Activated B cell treated with CpG ODN at 0.5 μM for 24 hours (primary cell): ENCODE data around the gene RUFY4. TPM values are rescaled to one million over a fixed set of nuclear protein-coding genes. Genes with fewer than 3 reads are reported as not detected.

Experiments
- ATAC-seq: fragments of 200-7000 bp; cut with Tn5 transposase; one replicate; pipeline ENCODE4 v1.10.0; 2021; ENCODE audit warnings: low read depth, mild to moderate bottlenecking, moderate library complexity
- CTCF ChIA-PET: fragments of 350-600 bp; sonication (Branson Sonifier 250); formaldehyde crosslinking; loops from one replicate; lab custom pipeline; 2021; ENCODE audit warnings: antibody characterized with exemption; lab: Charles Lee
- POLR2A ChIA-PET: fragments of 350-600 bp; sonication (Branson Sonifier 250); formaldehyde crosslinking; loops from one replicate; lab custom pipeline; 2021; ENCODE audit warnings: antibody characterized with exemption; lab: Charles Lee
- DNase-seq: peaks from one replicate; pipeline ENCODE4 v3.0.0; 2022
- H3K27ac Mint-ChIP-seq: one replicate; pipeline ENCODE4 v1.8.0; 2020; ENCODE audit warnings: mixed read lengths
- H3K27me3 Mint-ChIP-seq: one replicate; pipeline ENCODE4 v1.8.0; 2021; ENCODE audit warnings: mixed read lengths
- H3K36me3 Mint-ChIP-seq: one replicate; pipeline ENCODE4 v1.8.0; 2021; ENCODE audit warnings: low read depth, mixed read lengths
- H3K4me1 Mint-ChIP-seq: one replicate; pipeline ENCODE4 v1.8.0; 2021; ENCODE audit warnings: mixed read lengths
- H3K4me3 Mint-ChIP-seq: one replicate; pipeline ENCODE4 v1.8.0; 2020; ENCODE audit warnings: mild to moderate bottlenecking, mixed read lengths
- H3K9me3 Mint-ChIP-seq: one replicate; pipeline ENCODE4 v1.8.0; 2020; ENCODE audit warnings: mixed read lengths
- intact Hi-C: fragments of 100-400 bp; cut with micrococcal nuclease; formaldehyde crosslinking; loops from one replicate; pipeline ENCODE4 v1.15.1; 2024
- total RNA-seq: library from RNA; stranded (reverse); gene quantifications from 2 replicates; pipeline ENCODE4 v1.2.3, GENCODE V29; 2022
- TF ChIP-seq, protein P1 (sequence below): fragments of 200-600 bp; IDR thresholded peaks from one replicate; pipeline ENCODE4 v1.8.0; 2022; ENCODE audit warnings: antibody characterized with exemption, mild to moderate bottlenecking

RUFY4 gene
- total RNA-seq, 1 donor from 2014 or later = 0.53 TPM

DNA sequence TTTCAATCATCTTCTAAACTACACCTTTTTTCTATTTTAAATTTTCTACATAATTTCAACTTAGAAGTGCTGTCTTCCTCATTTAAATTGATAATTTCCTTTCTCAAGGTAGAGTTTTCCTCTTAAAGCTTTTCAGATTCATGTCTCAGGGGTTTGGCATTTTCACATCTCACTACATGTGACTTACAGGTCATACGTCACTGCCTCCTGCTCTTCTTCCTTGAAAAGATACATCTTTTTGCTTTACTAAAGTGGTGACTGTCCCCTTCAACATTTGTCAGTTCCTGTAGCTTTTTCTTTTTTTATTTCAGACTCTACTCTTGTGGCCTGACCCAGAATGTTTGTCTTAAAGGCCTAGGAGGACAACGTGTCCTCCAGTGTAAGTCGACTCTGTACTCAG is 17.1 kb upstream of the RUFY4 start:
- Mint-ChIP-seq H3K4me1 (peaks cover 4% of the 10 kb centered on the region), H3K27me3 (peaks cover 12% of the 10 kb centered on the region), H3K27ac (no peak overlapping the region), H3K9me3 (peaks cover 7% of the 10 kb centered on the region), H3K4me3 (no peak overlapping the region), H3K36me3 (no peaks in the 10 kb centered on the region)
- CTCF ChIA-PET = no interaction called here
- intact Hi-C loops = no loop called here
- POLR2A ChIA-PET = no interaction called here
- TF ChIP-seq, protein P1, sequence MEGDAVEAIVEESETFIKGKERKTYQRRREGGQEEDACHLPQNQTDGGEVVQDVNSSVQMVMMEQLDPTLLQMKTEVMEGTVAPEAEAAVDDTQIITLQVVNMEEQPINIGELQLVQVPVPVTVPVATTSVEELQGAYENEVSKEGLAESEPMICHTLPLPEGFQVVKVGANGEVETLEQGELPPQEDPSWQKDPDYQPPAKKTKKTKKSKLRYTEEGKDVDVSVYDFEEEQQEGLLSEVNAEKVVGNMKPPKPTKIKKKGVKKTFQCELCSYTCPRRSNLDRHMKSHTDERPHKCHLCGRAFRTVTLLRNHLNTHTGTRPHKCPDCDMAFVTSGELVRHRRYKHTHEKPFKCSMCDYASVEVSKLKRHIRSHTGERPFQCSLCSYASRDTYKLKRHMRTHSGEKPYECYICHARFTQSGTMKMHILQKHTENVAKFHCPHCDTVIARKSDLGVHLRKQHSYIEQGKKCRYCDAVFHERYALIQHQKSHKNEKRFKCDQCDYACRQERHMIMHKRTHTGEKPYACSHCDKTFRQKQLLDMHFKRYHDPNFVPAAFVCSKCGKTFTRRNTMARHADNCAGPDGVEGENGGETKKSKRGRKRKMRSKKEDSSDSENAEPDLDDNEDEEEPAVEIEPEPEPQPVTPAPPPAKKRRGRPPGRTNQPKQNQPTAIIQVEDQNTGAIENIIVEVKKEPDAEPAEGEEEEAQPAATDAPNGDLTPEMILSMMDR = no peak
- no peak for DNase-seq
- no peak for ATAC-seq

DNA sequence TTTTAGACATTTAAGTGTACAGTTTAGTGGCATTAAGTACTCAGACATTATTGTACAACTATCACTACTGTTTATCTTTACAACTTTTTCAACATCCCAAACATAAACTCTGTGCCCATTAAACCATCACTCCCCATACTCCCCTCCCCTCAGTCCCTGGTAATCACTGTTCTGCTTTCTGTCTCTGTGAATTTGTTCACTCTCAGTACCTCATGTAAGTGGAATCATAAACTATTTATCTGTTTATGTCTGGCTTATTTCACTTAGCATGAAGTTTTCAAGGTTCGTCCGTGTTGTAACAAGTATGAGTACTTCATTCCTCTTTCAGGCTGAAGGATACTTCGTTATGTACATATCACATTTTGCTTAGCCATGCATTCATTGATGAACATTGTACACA is 9.8 kb upstream of the RUFY4 start:
- intact Hi-C loops = no loop called here
- CTCF ChIA-PET = no interaction called here
- no peak for DNase-seq
- TF ChIP-seq, protein P1 = no peak
- Mint-ChIP-seq H3K4me1 (peaks cover 11% of the 10 kb centered on the region), H3K27me3 (peaks cover 18% of the 10 kb centered on the region), H3K36me3 (no peaks in the 10 kb centered on the region), H3K4me3 (no peak overlapping the region), H3K27ac (no peak overlapping the region), H3K9me3 (no peaks in the 10 kb centered on the region)
- no peak for ATAC-seq
- POLR2A ChIA-PET = no interaction called here

DNA sequence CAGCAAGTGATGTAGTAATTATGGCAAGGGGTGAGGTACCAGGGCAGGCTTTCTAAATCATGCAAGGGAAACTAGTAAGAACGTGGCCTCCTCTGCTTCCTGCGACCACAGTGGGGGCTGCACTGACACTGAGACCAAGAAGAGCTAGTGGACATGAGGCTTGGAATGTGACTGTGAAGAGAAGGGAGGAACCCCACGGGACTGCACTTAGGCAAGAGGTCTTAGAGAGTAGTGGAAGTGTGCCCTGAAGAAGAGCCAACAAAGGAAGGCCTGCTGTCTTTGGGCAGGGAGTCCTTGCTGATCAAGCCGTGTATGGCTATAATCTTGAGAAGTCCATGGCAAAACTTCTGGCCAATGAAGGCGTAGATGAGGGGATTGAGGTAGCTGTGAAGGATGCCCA is 8.9 kb upstream of the RUFY4 start:
- DNase-seq (no peak), ATAC-seq (no peak)
- POLR2A ChIA-PET = no interaction called here
- intact Hi-C loops = no loop called here
- no peaks in the 10 kb centered on the region for H3K9me3 Mint-ChIP-seq
- TF ChIP-seq, protein P1 = no peak
- CTCF ChIA-PET = interaction anchor here (1.1 kb wide), 1 partner anchor 12 kb away, joined by 3 read pairs; no protein-coding TSS in a partner anchor
- peaks cover 18% of the 10 kb centered on the region for H3K27me3 Mint-ChIP-seq
- H3K4me3 Mint-ChIP-seq = no peak overlapping the region
- H3K4me1 Mint-ChIP-seq = peaks cover 13% of the 10 kb centered on the region
- H3K27ac Mint-ChIP-seq = no peak overlapping the region
- H3K36me3 Mint-ChIP-seq = no peaks in the 10 kb centered on the region

DNA sequence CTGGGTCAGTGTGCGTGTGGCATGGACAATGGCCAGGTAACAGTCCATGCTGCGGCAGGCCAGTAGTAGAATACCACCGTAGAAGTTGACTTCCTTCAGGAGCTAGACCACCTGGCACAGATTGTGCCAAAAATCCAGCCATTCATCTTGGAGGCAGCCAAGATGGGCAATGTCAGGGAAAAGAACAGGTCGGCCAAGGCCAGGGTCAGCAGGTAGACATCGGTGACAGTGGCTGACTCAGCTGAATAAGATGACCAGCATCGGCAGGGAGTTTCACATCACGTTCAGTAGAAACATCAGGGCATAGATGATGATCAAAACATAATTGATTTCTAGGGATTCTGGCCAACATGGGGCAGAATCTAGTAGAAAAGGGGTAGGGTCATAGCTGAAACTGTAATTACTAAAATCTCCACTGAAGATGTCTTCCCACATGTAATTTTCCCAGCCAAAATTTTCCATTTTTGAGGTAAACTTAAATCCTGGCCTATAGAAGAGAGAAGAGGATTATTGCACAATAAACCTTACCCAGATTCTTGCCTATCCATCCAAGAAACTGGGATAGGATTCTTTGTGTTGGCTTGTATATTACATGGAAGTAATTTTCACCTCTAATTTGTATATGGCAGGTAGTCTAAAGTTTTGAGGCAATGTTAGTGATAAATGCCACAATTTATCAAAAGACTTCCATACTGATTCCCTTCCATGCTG is 7.9 kb upstream of the RUFY4 start:
- ChIA-PET POLR2A (no interaction called here), CTCF (interaction anchor here (0.8 to 1.1 kb wide), 2 partner anchors 11 to 275 kb away, joined by 3 read pairs; no protein-coding TSS in a partner anchor)
- Mint-ChIP-seq H3K4me1 (peaks cover 13% of the 10 kb centered on the region), H3K4me3 (no peak overlapping the region), H3K27me3 (peaks cover 17% of the 10 kb centered on the region), H3K9me3 (no peaks in the 10 kb centered on the region), H3K36me3 (no peaks in the 10 kb centered on the region), H3K27ac (no peak overlapping the region)
- TF ChIP-seq, protein P1 = no peak
- DNase-seq (no peak), ATAC-seq (no peak)
- intact Hi-C loops = no loop called here

DNA sequence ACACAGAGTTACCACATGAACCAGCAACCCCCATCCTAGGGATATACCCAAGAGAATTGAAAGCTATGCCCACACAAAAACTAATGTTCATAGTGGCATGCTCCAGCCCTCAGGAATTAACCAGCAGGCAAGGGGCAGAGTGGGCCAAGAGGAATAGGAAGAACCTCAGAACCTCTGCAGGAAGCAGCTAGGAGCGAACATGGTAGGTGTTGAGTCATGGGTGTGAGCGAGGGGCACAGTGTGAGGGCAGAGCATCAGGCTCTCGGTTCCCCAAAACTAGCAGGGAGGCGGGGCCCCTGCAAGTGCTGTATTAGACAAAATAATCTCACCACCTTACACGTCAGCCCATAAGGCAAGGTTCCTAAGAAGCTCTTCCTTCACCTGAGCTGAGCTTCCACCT is 5.6 kb upstream of the RUFY4 start:
- H3K27me3 Mint-ChIP-seq = peaks cover 22% of the 10 kb centered on the region
- no peak for DNase-seq
- intact Hi-C loops = no loop called here
- H3K4me3 Mint-ChIP-seq = no peak overlapping the region
- ATAC-seq = peak; percentile 93
- H3K27ac Mint-ChIP-seq = no peak overlapping the region
- H3K4me1 Mint-ChIP-seq = peaks cover 14% of the 10 kb centered on the region
- TF ChIP-seq, protein P1 = no peak
- ChIA-PET POLR2A (no interaction called here), CTCF (interaction anchor here (1.0 to 1.3 kb wide), 2 partner anchors 22 to 278 kb away, joined by 3 read pairs; no protein-coding TSS in a partner anchor)
- H3K36me3 Mint-ChIP-seq = no peaks in the 10 kb centered on the region
- H3K9me3 Mint-ChIP-seq = no peaks in the 10 kb centered on the region
